Measurements from ENCODE around the gene MAK.
A peak's percentile ranks its signal among the peaks of the same experiment; 100 is the strongest.
"Not testable (repeated sequence)": the region's sequence is repeated elsewhere in the genome, so short reads cannot be mapped to it uniquely, and the experiment has no call there.

MAK gene

GRCh38 chr6:10749734-10750133 is 88.6 kb downstream of the MAK start:
- no peak overlapping the region for H3K27ac ChIP-seq
- no peak for TF ChIP-seq CTCF (IDR thresholded peaks at IDR 0.05)
- no peak for DNase-seq (ENCODE audit: low spot score)
- H3K4me3 ChIP-seq: no peak overlapping the region

- peak within 1 kb of the TSS; percentile 47 to 79 for H3K27ac ChIP-seq
- TF ChIP-seq CTCF (IDR thresholded peaks at IDR 0.05): no peak
- peak; percentile 99 for DNase-seq (ENCODE audit: low spot score)
- H3K4me3 ChIP-seq: peak within 1 kb of the TSS; percentile 86
Observed at GRCh38 chr6:10747251-10747972, 90.9 kb downstream of the MAK start, which contains the start of gene TMEM14B. Gene TMEM14B, plus strand, starts transcription at chr6:10747805. Its CDS starts 1,441 bp downstream, at chr6:10749246.

GRCh38 chr6:10746915-10747250 is 91.5 kb downstream of the MAK start:
- Histone ChIP-seq H3K4me3 (peak overlapping the region; percentile 86), H3K27ac (peak overlapping the region; percentile 47 to 79)
- DNase-seq (ENCODE audit: low spot score): no peak
- TF ChIP-seq CTCF (IDR thresholded peaks at IDR 0.05): no peak

GRCh38 chr6:10745116-10745515 is 93.2 kb downstream of the MAK start:
- no peak for TF ChIP-seq CTCF (IDR thresholded peaks at IDR 0.05)
- no peak for DNase-seq (ENCODE audit: low spot score)
- H3K27ac ChIP-seq: no peak overlapping the region

GRCh38 chr6:10743515-10743914 is 94.8 kb downstream of the MAK start:
- no peak overlapping the region for H3K27ac ChIP-seq
- TF ChIP-seq CTCF (IDR thresholded peaks at IDR 0.05): no peak
- no peak overlapping the region for H3K4me3 ChIP-seq
- no peak for DNase-seq (ENCODE audit: low spot score)

More at GRCh38 chr6:10745116-10745515, 93.2 kb downstream of the MAK start:
- no peak overlapping the region for H3K4me3 ChIP-seq

GRCh38 chr6:10742251-10742650 is 96.1 kb downstream of the MAK start:
- H3K4me3 ChIP-seq: no peak overlapping the region
- H3K27ac ChIP-seq: no peak overlapping the region
- no peak for TF ChIP-seq CTCF (IDR thresholded peaks at IDR 0.05)
- DNase-seq (ENCODE audit: low spot score): no peak

- H3K27ac ChIP-seq, H3K4me3 ChIP-seq: not testable (repeated sequence)
- DNase-seq (ENCODE audit: low spot score): peak; percentile 11
Observed at GRCh38 chr6:10741643-10742042, 96.7 kb downstream of the MAK start.

Measured in coronary artery (tissue), 2 donors.